A673 (cell line): Measurements from ENCODE around the gene PGAM1.

Experiments
- CTCF ChIP-seq: fragments of 300-800, 200-600 bp; sonication (generic); conservative IDR thresholded peaks from 2 replicates; pipeline ENCODE4 v1.5.1; 2017; ENCODE audit warnings: low read depth, mild to moderate bottlenecking, antibody characterized with exemption, low read length, moderate library complexity, mixed read lengths
- EZH2 ChIP-seq: fragments of 200-600 bp; sonication (generic); IDR thresholded peaks from 2 replicates; pipeline ENCODE4 v1.6.1; 2017; ENCODE audit warnings: borderline replicate concordance, low read depth, mild to moderate bottlenecking, mixed read lengths, antibody characterized with exemption, low read length; ENCODE audit not compliant: poor library complexity, severe bottlenecking

DNA sequence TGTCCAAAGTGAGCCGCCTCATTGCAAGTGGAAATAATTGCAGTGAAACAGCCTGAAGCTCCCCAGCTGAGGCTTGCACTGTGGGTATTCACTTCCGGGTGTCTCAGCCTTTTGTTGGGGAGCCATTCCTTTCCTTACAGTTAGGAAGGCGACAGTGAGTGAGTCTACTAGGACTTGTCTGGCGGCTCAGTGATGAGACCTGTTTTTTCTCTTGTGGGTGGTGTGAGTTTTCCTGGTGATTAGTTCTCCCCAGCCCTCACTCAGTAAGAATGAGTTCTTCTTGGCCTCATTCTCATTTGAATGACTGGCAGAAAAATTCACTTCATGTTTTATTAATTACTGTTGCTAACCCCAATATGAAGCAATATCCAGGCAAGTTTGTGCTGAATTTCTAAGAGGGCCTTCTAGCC lies 2.6 kb downstream of the PGAM1 start:
- TF ChIP-seq CTCF (no peak), EZH2 (no peak)
